K562 (cell line): ENCODE data around the gene NRTN. TPM values are rescaled to one million over a fixed set of nuclear protein-coding genes. Genes with fewer than 3 reads are reported as not detected.

ENCODE experiments used
- E2F3 ChIP-seq: fragments of 250-450 bp; sonication (Bioruptor Pico); IDR thresholded peaks from 2 replicates; pipeline ENCODE4 v1.4.0; 2020; ENCODE audit warnings: mild to moderate bottlenecking
- GABPB1 ChIP-seq: sonication (generic); formaldehyde crosslinking; IDR thresholded peaks from 2 replicates; pipeline ENCODE4 v1.8.0; 2022; ENCODE audit warnings: mild to moderate bottlenecking, missing genetic modification reagents
- HNRNPH1 ChIP-seq: fragments of 200-400 bp; formaldehyde crosslinking; optimal IDR thresholded peaks from 2 replicates; pipeline ENCODE3; 2017; ENCODE audit warnings: low read depth, mild to moderate bottlenecking, low read length, moderate library complexity
- KAT2B ChIP-seq: IDR thresholded peaks from one replicate; pipeline ENCODE4 v1.6.1; 2012; ENCODE audit warnings: low read depth, mild to moderate bottlenecking, control low read depth, inconsistent platforms, low read length, moderate library complexity
- KLF1 ChIP-seq: fragments of 450-650 bp; IDR thresholded peaks from 2 replicates; pipeline ENCODE4 v1.6.1; 2016; ENCODE audit warnings: missing genetic modification characterization, missing compliant biosample characterization
- NFYB ChIP-seq: IDR thresholded peaks from 2 replicates; pipeline ENCODE4 v1.6.1; 2011; ENCODE audit warnings: mild to moderate bottlenecking, moderate library complexity; ENCODE audit not compliant: insufficient read length; ENCODE audit errors: extremely low read depth
- PHF8 ChIP-seq: fragments of 200-600 bp; sonication (generic); IDR thresholded peaks from 2 replicates; pipeline ENCODE4 v1.6.1; 2012; ENCODE audit warnings: mixed run types, mild to moderate bottlenecking, inconsistent platforms, low read length, moderate library complexity, borderline replicate concordance
- POLR2G ChIP-seq: fragments of 200-400 bp; formaldehyde crosslinking; IDR thresholded peaks from 2 replicates; pipeline ENCODE4 v1.6.1; 2017; ENCODE audit warnings: low read depth, mild to moderate bottlenecking, antibody characterized with exemption, low read length, moderate library complexity
- ZNF175 ChIP-seq: fragments of 200-800 bp; sonication (Bioruptor generic); IDR thresholded peaks from 2 replicates; pipeline ENCODE4 v1.6.1; 2016; ENCODE audit warnings: low read depth, mild to moderate bottlenecking, missing genetic modification characterization, missing compliant biosample characterization
- polyA plus RNA-seq, 8 experiments: library from polyadenylated mRNA; depleted of rRNA in 4 of 8; stranded (reverse) in 5 of 8; unstranded in 3 of 8; fragments of >200 nt; fragmentation: Nextera tagmentation in 2 of 8; fragmentation: Illumina TruSeq in 1 of 8; extraction: Ambion mirVana in 2 of 8; extraction: Trizol in 1 of 8; gene quantifications; 2 replicates each; pipeline versions ENCODE4 v1.2.1 to v1.2.3, GENCODE V29; 2011 to 2014; ENCODE audit warnings: inconsistent platforms in 1 of 8, missing spikeins in 1 of 8
- total RNA-seq, 7 experiments: library from RNA; depleted of rRNA in 6 of 7; stranded (reverse); fragments of >200 nt in 6 of 7; fragmentation: Illumina TruSeq in 2 of 7; extraction: Trizol in 2 of 7; gene quantifications; 2 replicates each; pipeline versions ENCODE4 v1.2.1 to v1.2.3, GENCODE V29; 2011 to 2021; ENCODE audit warnings: low replicate concordance in 1 of 7
- TF ChIP-seq, protein P1 (sequence below): fragments of 450-650 bp; conservative IDR thresholded peaks from 2 replicates; pipeline ENCODE4 v1.6.1; 2016; ENCODE audit warnings: missing genetic modification characterization, low read depth, mild to moderate bottlenecking, missing compliant biosample characterization, moderate library complexity
- TF ChIP-seq, protein P2 (sequence below): fragments of 200-800 bp; sonication (Bioruptor generic); IDR thresholded peaks from 2 replicates; pipeline ENCODE4 v1.6.1; 2017; ENCODE audit warnings: missing genetic modification characterization, missing compliant biosample characterization
- TF ChIP-seq, protein P3 (sequence below): fragments of 250-450 bp; sonication (Bioruptor Pico); IDR thresholded peaks from 2 replicates; pipeline ENCODE4 v1.8.0; 2022; ENCODE audit warnings: inconsistent platforms

The NRTN gene
- total and polyA plus RNA-seq, 9 of the 15 experiments (the other 6 are each of a cell fraction or from before 2014, with no cell fraction given), result 0.62 to 8.1 (median 1.6) TPM; not detected in 2

DNA sequence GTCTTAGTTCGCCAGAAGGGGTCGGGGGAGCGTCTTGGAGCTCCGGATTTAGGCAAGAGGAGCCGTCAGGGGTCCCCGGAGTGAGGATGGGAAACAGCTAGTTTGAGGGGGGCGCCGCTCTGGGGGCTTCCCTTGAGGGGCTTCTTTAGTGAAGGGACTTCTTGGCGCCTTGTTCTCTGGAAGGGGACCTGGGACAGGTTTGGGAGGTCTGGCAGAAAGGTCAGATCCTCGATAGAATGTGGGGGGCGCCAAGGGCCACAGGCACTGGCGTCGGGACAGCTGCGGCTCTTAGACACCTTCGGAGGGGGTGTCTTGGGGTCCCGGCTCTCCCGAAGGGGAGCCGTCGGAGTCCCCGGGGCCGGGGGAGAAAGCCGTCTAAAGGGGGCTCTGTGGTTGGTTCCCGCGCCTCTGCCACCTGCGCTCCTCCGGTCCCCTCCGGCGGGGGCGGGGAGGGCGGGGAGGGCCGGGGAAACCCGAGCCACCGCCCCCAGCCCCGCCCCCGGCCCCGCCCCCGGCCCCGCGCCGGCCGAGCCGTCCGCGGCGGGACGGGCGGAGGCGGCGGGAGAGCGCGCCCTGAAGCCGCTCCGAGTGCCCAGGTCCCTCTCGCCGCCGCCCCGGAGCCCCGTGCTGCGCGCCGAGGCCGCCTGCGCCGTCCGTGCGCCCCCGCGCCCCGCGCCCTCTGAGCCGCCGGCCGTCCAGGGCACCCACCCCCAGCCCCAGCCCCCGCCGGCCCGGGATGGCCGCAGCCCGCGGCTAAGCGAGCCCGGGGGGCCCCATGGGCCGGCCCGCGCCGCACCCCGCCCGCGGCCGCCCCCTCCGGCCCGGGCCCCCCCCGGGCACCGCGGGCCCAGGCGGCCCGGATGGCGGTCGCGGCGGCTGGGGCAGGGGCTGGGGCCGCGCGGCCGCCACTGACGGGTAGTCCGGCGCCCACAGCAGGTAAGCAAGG lies at the start of gene NRTN (continued):
- TF ChIP-seq ZNF175 (no peak), KLF1 (tag) (no peak), PHF8 (peak; percentile 35; the same call in 1 of the 2 replicates), E2F3 (CRISPR knock-in tag) (no peak), KAT2B (no peak), POLR2G (0 out of 2 replicates have a peak, but pooled peaks have one; percentile 37), NFYB (no peak), GABPB1 (peak; percentile 3), HNRNPH1 (no peak)
- TF ChIP-seq, protein P1, sequence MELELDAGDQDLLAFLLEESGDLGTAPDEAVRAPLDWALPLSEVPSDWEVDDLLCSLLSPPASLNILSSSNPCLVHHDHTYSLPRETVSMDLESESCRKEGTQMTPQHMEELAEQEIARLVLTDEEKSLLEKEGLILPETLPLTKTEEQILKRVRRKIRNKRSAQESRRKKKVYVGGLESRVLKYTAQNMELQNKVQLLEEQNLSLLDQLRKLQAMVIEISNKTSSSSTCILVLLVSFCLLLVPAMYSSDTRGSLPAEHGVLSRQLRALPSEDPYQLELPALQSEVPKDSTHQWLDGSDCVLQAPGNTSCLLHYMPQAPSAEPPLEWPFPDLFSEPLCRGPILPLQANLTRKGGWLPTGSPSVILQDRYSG (tag), result no peak
- TF ChIP-seq, protein P2, sequence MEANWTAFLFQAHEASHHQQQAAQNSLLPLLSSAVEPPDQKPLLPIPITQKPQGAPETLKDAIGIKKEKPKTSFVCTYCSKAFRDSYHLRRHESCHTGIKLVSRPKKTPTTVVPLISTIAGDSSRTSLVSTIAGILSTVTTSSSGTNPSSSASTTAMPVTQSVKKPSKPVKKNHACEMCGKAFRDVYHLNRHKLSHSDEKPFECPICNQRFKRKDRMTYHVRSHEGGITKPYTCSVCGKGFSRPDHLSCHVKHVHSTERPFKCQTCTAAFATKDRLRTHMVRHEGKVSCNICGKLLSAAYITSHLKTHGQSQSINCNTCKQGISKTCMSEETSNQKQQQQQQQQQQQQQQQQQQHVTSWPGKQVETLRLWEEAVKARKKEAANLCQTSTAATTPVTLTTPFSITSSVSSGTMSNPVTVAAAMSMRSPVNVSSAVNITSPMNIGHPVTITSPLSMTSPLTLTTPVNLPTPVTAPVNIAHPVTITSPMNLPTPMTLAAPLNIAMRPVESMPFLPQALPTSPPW (CRISPR knock-in tag), result peak; percentile 60
- TF ChIP-seq, protein P3, sequence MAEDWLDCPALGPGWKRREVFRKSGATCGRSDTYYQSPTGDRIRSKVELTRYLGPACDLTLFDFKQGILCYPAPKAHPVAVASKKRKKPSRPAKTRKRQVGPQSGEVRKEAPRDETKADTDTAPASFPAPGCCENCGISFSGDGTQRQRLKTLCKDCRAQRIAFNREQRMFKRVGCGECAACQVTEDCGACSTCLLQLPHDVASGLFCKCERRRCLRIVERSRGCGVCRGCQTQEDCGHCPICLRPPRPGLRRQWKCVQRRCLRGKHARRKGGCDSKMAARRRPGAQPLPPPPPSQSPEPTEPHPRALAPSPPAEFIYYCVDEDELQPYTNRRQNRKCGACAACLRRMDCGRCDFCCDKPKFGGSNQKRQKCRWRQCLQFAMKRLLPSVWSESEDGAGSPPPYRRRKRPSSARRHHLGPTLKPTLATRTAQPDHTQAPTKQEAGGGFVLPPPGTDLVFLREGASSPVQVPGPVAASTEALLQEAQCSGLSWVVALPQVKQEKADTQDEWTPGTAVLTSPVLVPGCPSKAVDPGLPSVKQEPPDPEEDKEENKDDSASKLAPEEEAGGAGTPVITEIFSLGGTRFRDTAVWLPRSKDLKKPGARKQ (CRISPR knock-in tag), result no peak
